Heart left ventricle (tissue), 13 donors: ENCODE measurements around the gene ZNF267.

Experiments used
- CTCF ChIP-seq, 12 donors: fragments of 200-600 bp; sonication (generic) in 4 of 12; IDR thresholded peaks; one replicate each; pipeline versions ENCODE4 v1.5.0 to v1.8.0; 2018 to 2022; ENCODE audit warnings: antibody characterized with exemption in 12 of 12, mild to moderate bottlenecking in 5 of 12
- POLR2A ChIP-seq, 2 donors: fragments of 450-650 bp; IDR thresholded peaks; one replicate each; pipeline ENCODE4 v1.6.1; 2017; ENCODE audit warnings: antibody characterized with exemption in 2 of 2, mild to moderate bottlenecking in 2 of 2, moderate library complexity in 2 of 2
- donor health status: ischemic (EF 13 %, LVEDD 7.1; RV severe dilation, severe dysfunction).
- donor health status: DM: no; HTN: yes; CAD: no.
- donor health status: DM: no; HTN: no; CAD: no.
- donor health status: ischemic (EF 25% LVEDD 6.9; RV normal size, moderate dysfunction).
- donor health status: ischemic (EF 25% LVEDD 5.7; RV mildly dilated, moderate dysfunction).
- donor health status: ischemic (EF 35%, LVEDD 5.7; RV mildly dilated, moderate dysfunction).
- donor health status: nonischemic (EF 11% LVEDD 7.7; RV severe dilation, severe dysfunction).
- donor health status: DM: yes; HTN: yes; CAD: no.
- donor health status: PGD.
- donor health status: ischemic (EF 29% LVEDD 5.4; RV normal size, mild dysfunction).
- donor health status: nonischemic (EF 23%, LVEDD 6.1; RV moderate dilation, normal function).

GRCh38 chr16:31897283-31897682 lies 23.7 kb downstream of the ZNF267 start:
- TF ChIP-seq POLR2A (IDR thresholded peaks at IDR 0.05) (no peak), CTCF (IDR thresholded peaks at IDR 0.05) (no peak)
